ENCODE measurements around the gene TTLL6.
"Not testable (repeated sequence)": the region's sequence is repeated elsewhere in the genome, so short reads cannot be mapped to it uniquely, and the experiment has no call there.

Gene TTLL6

GRCh38 chr17:48722201-48722907 lies 94.7 kb downstream of the TTLL6 start, which contains the start of gene PRAC1:
PRAC1 (minus strand) TSS chr17:48722518; CDS start chr17:48722392, 126 bp downstream.
- DNase-seq: no peak

- DNase-seq: no peak
These were observed 96.0 kb downstream of the TTLL6 start for GRCh38 chr17:48721009-48721402.

- DNase-seq: no peak
These were observed 96.6 kb downstream of the TTLL6 start for GRCh38 chr17:48720266-48721008.

GRCh38 chr17:48719642-48720265 lies 97.3 kb downstream of the TTLL6 start:
- DNase-seq: peak; percentile 67

GRCh38 chr17:48718761-48719641 lies 98.0 kb downstream of the TTLL6 start:
- DNase-seq: peak; percentile 83

GRCh38 chr17:48718227-48718760 lies 98.7 kb downstream of the TTLL6 start:
- peak; percentile 84 for DNase-seq

GRCh38 chr17:48717367-48718226 lies 99.4 kb downstream of the TTLL6 start:
- DNase-seq: peak; percentile 39

- DNase-seq: not testable (repeated sequence)
These were observed 100.5 kb downstream of the TTLL6 start for GRCh38 chr17:48716549-48716948.

- DNase-seq: no peak
These were observed 101.3 kb downstream of the TTLL6 start for GRCh38 chr17:48715496-48716399.

All from retina (tissue), 1 donor.